Central memory CD8-positive, alpha-beta T cell (primary cell): ENCODE results near the gene AADAT.

Experiments
- ATAC-seq: fragments of 150-1000 bp; cut with Tn5 transposase; replicated peaks from 2 replicates; pipeline ENCODE4 v1.10.0; 2022; ENCODE audit warnings: mild to moderate bottlenecking, moderate FRiP score, moderate number of reproducible peaks; ENCODE audit not compliant: poor library complexity, severe bottlenecking; ENCODE audit errors: extremely low read depth
- DNase-seq, 2 donors: peaks; one replicate each; pipeline ENCODE4 v3.0.0; 2021; ENCODE audit warnings: low spot score in 2 of 2
- H3K27ac Mint-ChIP-seq: one replicate; pipeline ENCODE4 v1.8.0; 2022; ENCODE audit warnings: low read depth, mild to moderate bottlenecking, moderate library complexity, mixed read lengths
- H3K27me3 Mint-ChIP-seq: one replicate; pipeline ENCODE4 v1.8.0; 2022; ENCODE audit warnings: mixed read lengths
- H3K36me3 Mint-ChIP-seq: one replicate; pipeline ENCODE4 v1.8.0; 2022; ENCODE audit warnings: mild to moderate bottlenecking, moderate library complexity, mixed read lengths; ENCODE audit not compliant: insufficient read depth
- H3K4me1 Mint-ChIP-seq: one replicate; pipeline ENCODE4 v1.8.0; 2022; ENCODE audit warnings: mixed read lengths
- H3K4me3 Mint-ChIP-seq: one replicate; pipeline ENCODE4 v1.8.0; 2022; ENCODE audit warnings: mild to moderate bottlenecking, moderate library complexity, mixed read lengths
- H3K9me3 Mint-ChIP-seq: one replicate; pipeline ENCODE4 v1.8.0; 2022; ENCODE audit warnings: mixed read lengths

AADAT gene

GRCh38 chr4:170017252-170017651 is 72.5 kb downstream of the AADAT start:
- Mint-ChIP-seq H3K9me3 (no peaks in the 10 kb centered on the region), H3K36me3 (no peaks in the 10 kb centered on the region), H3K4me1 (no peaks in the 10 kb centered on the region), H3K4me3 (no peak overlapping the region), H3K27me3 (peaks cover 10% of the 10 kb centered on the region), H3K27ac (no peak overlapping the region)
- no peak for DNase-seq
- ATAC-seq: no peak

- no peaks in the 10 kb centered on the region for H3K36me3 Mint-ChIP-seq
- H3K9me3 Mint-ChIP-seq: no peaks in the 10 kb centered on the region
- ATAC-seq: no peak
- H3K27me3 Mint-ChIP-seq: peaks cover 10% of the 10 kb centered on the region
- H3K4me1 Mint-ChIP-seq: no peaks in the 10 kb centered on the region
- no peak overlapping the region for H3K4me3 Mint-ChIP-seq
- H3K27ac Mint-ChIP-seq: no peak overlapping the region
- DNase-seq: no peak
Observed at GRCh38 chr4:170015285-170015684, 74.5 kb downstream of the AADAT start.

GRCh38 chr4:170014359-170015011 is 75.3 kb downstream of the AADAT start:
- Mint-ChIP-seq H3K4me3 (no peak overlapping the region), H3K9me3 (no peaks in the 10 kb centered on the region), H3K27me3 (peaks cover 10% of the 10 kb centered on the region), H3K36me3 (no peaks in the 10 kb centered on the region), H3K27ac (no peak overlapping the region), H3K4me1 (no peaks in the 10 kb centered on the region)
- ATAC-seq: no peak
- DNase-seq: no peak

- no peaks in the 10 kb centered on the region for H3K36me3 Mint-ChIP-seq
- no peak for ATAC-seq
- no peak for DNase-seq
- peaks cover 10% of the 10 kb centered on the region for H3K27me3 Mint-ChIP-seq
- no peak overlapping the region for H3K27ac Mint-ChIP-seq
- peaks cover 7% of the 10 kb centered on the region for H3K4me1 Mint-ChIP-seq
- H3K9me3 Mint-ChIP-seq: no peaks in the 10 kb centered on the region
- H3K4me3 Mint-ChIP-seq: no peak overlapping the region
Observed at GRCh38 chr4:170012629-170012958, 77.2 kb downstream of the AADAT start.

- H3K4me3 Mint-ChIP-seq: no peak overlapping the region
- H3K27me3 Mint-ChIP-seq: peaks cover 11% of the 10 kb centered on the region
- no peaks in the 10 kb centered on the region for H3K9me3 Mint-ChIP-seq
- DNase-seq (no peak), ATAC-seq (no peak)
- H3K4me1 Mint-ChIP-seq: peaks cover 7% of the 10 kb centered on the region
- H3K36me3 Mint-ChIP-seq: no peaks in the 10 kb centered on the region
- H3K27ac Mint-ChIP-seq: no peak overlapping the region
Observed at GRCh38 chr4:170011921-170012628, 77.7 kb downstream of the AADAT start.
